OCI-LY7 (cell line): ENCODE data around the gene IFT88. TPM values are rescaled to one million over a fixed set of nuclear protein-coding genes. Genes with fewer than 3 reads are reported as not detected.
A peak's percentile ranks its signal among the peaks of the same experiment; 100 is the strongest.

Experiments used
- BruUV-seq: library from RNA; stranded (reverse); fragments of 400-500 nt; replicated peaks from 2 replicates; lab custom pipeline; 2021; lab: Mats Ljungman, UMichigan
- CTCF ChIA-PET: fragments of 300-600 bp; sonication (Branson Sonifier 250); formaldehyde crosslinking; loops from one replicate; lab custom pipeline; 2022; ENCODE audit warnings: antibody characterized with exemption; ENCODE audit not compliant: unreplicated experiment; lab: Charles Lee
- POLR2A ChIA-PET: fragments of 300-600 bp; sonication (Branson Sonifier 250); formaldehyde crosslinking; loops from one replicate; lab custom pipeline; 2022; ENCODE audit warnings: antibody characterized with exemption; lab: Charles Lee
- DNase-seq: peaks from one replicate; pipeline ENCODE4 v3.0.0-alpha.2; 2015; ENCODE audit warnings: low spot score
- H2AFZ ChIP-seq: fragments of 200-600 bp; sonication (generic), shearing (Covaris generic); 2 replicates; pipeline ENCODE4 v1.6.1; 2014; ENCODE audit warnings: mild to moderate bottlenecking, antibody characterized with exemption, low read length, moderate library complexity
- H3K27ac ChIP-seq: fragments of 200-600 bp; sonication (generic); 2 replicates; pipeline ENCODE4 v1.5.1; 2014; ENCODE audit warnings: mixed run types, low read depth, mild to moderate bottlenecking, moderate library complexity, low read length, inconsistent platforms; ENCODE audit not compliant: poor library complexity, severe bottlenecking
- H3K36me3 ChIP-seq: fragments of 200-600 bp; sonication (generic); 2 replicates; pipeline ENCODE4 v1.6.1; 2014; ENCODE audit warnings: mild to moderate bottlenecking, antibody characterized with exemption, low read length, moderate library complexity, mixed read lengths; ENCODE audit not compliant: insufficient read depth
- H3K4me1 ChIP-seq: fragments of 200-600 bp; sonication (generic); 2 replicates; pipeline ENCODE4 v1.5.1; 2014; ENCODE audit warnings: mild to moderate bottlenecking, low read length; ENCODE audit not compliant: insufficient read depth, poor library complexity, severe bottlenecking
- H3K4me2 ChIP-seq: fragments of 200-600 bp; sonication (generic); 2 replicates; pipeline ENCODE4 v1.6.1; 2014; ENCODE audit warnings: mild to moderate bottlenecking, low read length
- H3K4me3 ChIP-seq: fragments of 200-600 bp; sonication (generic); 2 replicates; pipeline ENCODE4 v1.5.1; 2014; ENCODE audit warnings: mild to moderate bottlenecking, low read depth, low read length; ENCODE audit not compliant: poor library complexity, severe bottlenecking
- H3K79me2 ChIP-seq: fragments of 200-600 bp; sonication (generic); 2 replicates; pipeline ENCODE4 v1.6.1; 2016; ENCODE audit warnings: low read depth, mild to moderate bottlenecking, low read length, moderate library complexity, mixed read lengths; ENCODE audit not compliant: insufficient read depth
- H3K9me2 ChIP-seq: fragments of 200-600 bp; sonication (generic); 2 replicates; pipeline ENCODE4 v1.6.1; 2016; ENCODE audit warnings: mild to moderate bottlenecking, low read length, mixed read lengths; ENCODE audit not compliant: insufficient read depth
- H3K9me3 ChIP-seq: fragments of 200-600 bp; sonication (generic); 2 replicates; pipeline ENCODE4 v1.6.1; 2014; ENCODE audit warnings: mild to moderate bottlenecking, mixed run types, low read length, mixed read lengths
- H4K20me1 ChIP-seq: fragments of 200-600 bp; sonication (generic); 2 replicates; pipeline ENCODE4 v1.6.1; 2014; ENCODE audit warnings: mild to moderate bottlenecking, antibody characterized with exemption, low read length, moderate library complexity, mixed read lengths; ENCODE audit not compliant: insufficient read depth
- EZH2phosphoT487 ChIP-seq: fragments of 200-600 bp; sonication (generic); IDR thresholded peaks from 2 replicates; pipeline ENCODE4 v1.6.1; 2018; ENCODE audit warnings: low read depth, borderline replicate concordance, mild to moderate bottlenecking, mixed run types, antibody characterized with exemption, low read length, moderate library complexity, mixed read lengths
- intact Hi-C: fragments of 100-400 bp; cut with micrococcal nuclease; formaldehyde crosslinking; loops from one replicate; pipeline ENCODE4 v1.10.0; 2022; ENCODE audit not compliant: unreplicated experiment
- total RNA-seq, 2 experiments: library from RNA; depleted of rRNA in 1 of 2; stranded (reverse); fragments of >200 nt in 1 of 2; shearing (Covaris generic) in 1 of 2; gene quantifications; 2 replicates each; pipeline ENCODE4 v1.2.3, GENCODE V29; 2014 to 2022
- TF ChIP-seq, protein P1 (sequence below): fragments of 200-600 bp; sonication (generic); conservative IDR thresholded peaks from 2 replicates; pipeline ENCODE4 v1.5.1; 2014; ENCODE audit warnings: mild to moderate bottlenecking, antibody characterized with exemption, low read length, moderate library complexity, mixed read lengths

IFT88 gene
- total RNA-seq, 2 experiments from 2014 or later, result 6.1 to 6.9 TPM

DNA sequence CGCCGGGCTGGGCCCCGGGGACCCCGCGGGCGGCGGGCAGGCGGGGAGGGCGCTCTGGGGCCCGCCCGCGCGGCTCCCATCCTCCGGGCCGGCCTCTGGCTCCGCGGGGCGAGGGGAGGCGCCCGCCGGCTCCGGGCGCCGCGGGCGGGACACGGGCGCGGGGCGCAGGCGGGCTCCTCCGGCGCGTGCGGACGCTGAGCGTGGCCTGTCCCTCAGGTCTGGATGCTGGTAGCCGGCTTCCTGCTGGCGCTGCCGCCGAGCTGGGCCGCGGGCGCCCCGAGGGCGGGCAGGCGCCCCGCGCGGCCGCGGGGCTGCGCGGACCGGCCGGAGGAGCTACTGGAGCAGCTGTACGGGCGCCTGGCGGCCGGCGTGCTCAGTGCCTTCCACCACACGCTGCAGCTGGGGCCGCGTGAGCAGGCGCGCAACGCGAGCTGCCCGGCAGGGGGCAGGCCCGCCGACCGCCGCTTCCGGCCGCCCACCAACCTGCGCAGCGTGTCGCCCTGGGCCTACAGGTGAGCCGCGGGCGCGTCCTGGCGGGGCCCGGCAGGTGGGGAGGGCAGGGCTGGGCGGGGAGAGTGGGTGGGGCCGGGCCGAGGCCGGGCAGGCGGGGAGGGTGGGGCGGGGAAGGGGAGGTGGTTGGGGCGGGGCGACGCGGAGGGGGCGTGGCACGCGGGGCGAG, 137.0 kb downstream of the IFT88 start:
- ChIA-PET POLR2A (interaction anchor here (0.5 kb wide), 1 partner anchor 223 kb away, joined by 3 read pairs; no protein-coding TSS in a partner anchor), CTCF (no interaction called here)
- H3K9me3 ChIP-seq, result no peaks in the 10 kb centered on the region
- H3K4me1 ChIP-seq, result peaks cover 13% of the 10 kb centered on the region
- no TSS peak for BruUV-seq
- peak overlapping the region; percentile 38; the same call in 1 of the 2 replicates for H3K4me2 ChIP-seq
- H3K36me3 ChIP-seq, result no peaks in the 10 kb centered on the region
- intact Hi-C loops, result loop anchor here (2.0 to 10.0 kb wide), 5 partner anchors 123 to 773 kb away; partner anchors contain the start of genes IFT88 and XPO4
- H3K79me2 ChIP-seq, result no peaks in the 10 kb centered on the region
- no peak for TF ChIP-seq EZH2phosphoT487
- TF ChIP-seq, protein P1, sequence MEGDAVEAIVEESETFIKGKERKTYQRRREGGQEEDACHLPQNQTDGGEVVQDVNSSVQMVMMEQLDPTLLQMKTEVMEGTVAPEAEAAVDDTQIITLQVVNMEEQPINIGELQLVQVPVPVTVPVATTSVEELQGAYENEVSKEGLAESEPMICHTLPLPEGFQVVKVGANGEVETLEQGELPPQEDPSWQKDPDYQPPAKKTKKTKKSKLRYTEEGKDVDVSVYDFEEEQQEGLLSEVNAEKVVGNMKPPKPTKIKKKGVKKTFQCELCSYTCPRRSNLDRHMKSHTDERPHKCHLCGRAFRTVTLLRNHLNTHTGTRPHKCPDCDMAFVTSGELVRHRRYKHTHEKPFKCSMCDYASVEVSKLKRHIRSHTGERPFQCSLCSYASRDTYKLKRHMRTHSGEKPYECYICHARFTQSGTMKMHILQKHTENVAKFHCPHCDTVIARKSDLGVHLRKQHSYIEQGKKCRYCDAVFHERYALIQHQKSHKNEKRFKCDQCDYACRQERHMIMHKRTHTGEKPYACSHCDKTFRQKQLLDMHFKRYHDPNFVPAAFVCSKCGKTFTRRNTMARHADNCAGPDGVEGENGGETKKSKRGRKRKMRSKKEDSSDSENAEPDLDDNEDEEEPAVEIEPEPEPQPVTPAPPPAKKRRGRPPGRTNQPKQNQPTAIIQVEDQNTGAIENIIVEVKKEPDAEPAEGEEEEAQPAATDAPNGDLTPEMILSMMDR, result no peak; the same call in 1 of the 2 replicates
- H3K4me3 ChIP-seq, result peak overlapping the region; percentile 49
- no peaks in the 10 kb centered on the region for H3K9me2 ChIP-seq
- peak; percentile 90 for DNase-seq
- no peaks in the 10 kb centered on the region for H4K20me1 ChIP-seq
- no peak overlapping the region for H2AFZ ChIP-seq
- H3K27ac ChIP-seq, result no peak overlapping the region

DNA sequence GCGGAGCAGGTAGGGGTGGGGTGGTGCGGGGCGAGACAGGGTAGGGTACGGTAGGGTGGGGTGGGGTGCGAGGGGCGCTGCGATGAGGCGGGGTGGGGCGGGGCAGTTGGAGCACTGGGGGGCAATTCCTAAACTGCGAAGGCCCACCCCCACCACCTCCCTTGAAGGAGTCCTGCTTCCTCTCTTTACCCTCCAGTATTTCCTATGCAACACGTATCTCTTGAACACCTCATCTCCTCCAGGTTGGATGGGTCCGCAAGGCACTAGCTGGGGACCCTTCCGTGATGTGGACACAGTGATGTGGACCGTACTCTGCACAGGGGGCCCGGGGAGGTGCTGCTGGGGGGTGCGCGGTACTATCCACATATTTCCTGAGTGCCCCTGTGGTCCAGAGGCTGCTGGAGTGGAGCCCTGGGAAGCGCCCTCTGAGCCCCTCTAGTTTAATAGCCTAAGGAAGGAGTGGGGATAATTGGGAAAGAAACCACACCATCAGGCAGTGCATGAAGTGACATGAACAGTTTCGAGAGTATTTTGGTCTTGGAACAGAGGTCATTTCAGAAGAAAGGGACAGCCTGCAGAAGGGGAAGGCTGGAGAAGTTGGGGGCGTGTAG, 137.6 kb downstream of the IFT88 start:
- Histone ChIP-seq H3K9me2 (no peaks in the 10 kb centered on the region), H3K4me1 (peaks cover 13% of the 10 kb centered on the region), H3K4me3 (peak overlapping the region; percentile 6), H3K9me3 (no peaks in the 10 kb centered on the region), H3K4me2 (peak overlapping the region; percentile 26; the same call in 1 of the 2 replicates), H3K27ac (no peak overlapping the region), H3K79me2 (no peaks in the 10 kb centered on the region), H4K20me1 (no peaks in the 10 kb centered on the region), H3K36me3 (no peaks in the 10 kb centered on the region), H2AFZ (no peak overlapping the region)
- ChIA-PET POLR2A (no interaction called here), CTCF (no interaction called here)
- TF ChIP-seq, protein P1, result no peak
- TF ChIP-seq EZH2phosphoT487, result no peak
- intact Hi-C loops, result loop anchor here (2.0 to 10.0 kb wide), 5 partner anchors 123 to 773 kb away; partner anchors contain the start of genes IFT88 and XPO4
- no peak for DNase-seq
- no TSS peak for BruUV-seq
